ACC112 (cell line): Measurements from ENCODE around the gene BACE2.
"Not testable (repeated sequence)": the region's sequence is repeated elsewhere in the genome, so short reads cannot be mapped to it uniquely, and the experiment has no call there.

Experiments used
- H2AFZ ChIP-seq: fragments of 200-600 bp; sonication (generic); one replicate; pipeline ENCODE4 v1.6.0; 2017; ENCODE audit warnings: antibody characterized with exemption, low read length; ENCODE audit not compliant: unreplicated experiment
- H3K27ac ChIP-seq: fragments of 200-600 bp; sonication (generic); 2 replicates; pipeline ENCODE4 v1.5.1; 2014; ENCODE audit warnings: low read depth, mild to moderate bottlenecking, antibody characterized with exemption, low read length, moderate library complexity
- H3K27me3 ChIP-seq: fragments of 200-600 bp; sonication (generic); 2 replicates; pipeline ENCODE4 v1.6.1; 2014; ENCODE audit warnings: mild to moderate bottlenecking, antibody characterized with exemption, low read length, moderate library complexity, mixed read lengths; ENCODE audit not compliant: insufficient read depth
- H3K36me3 ChIP-seq: fragments of 200-600 bp; sonication (generic); 2 replicates; pipeline ENCODE4 v1.6.1; 2016; ENCODE audit warnings: mild to moderate bottlenecking, antibody characterized with exemption, low read length, moderate library complexity, mixed read lengths; ENCODE audit not compliant: insufficient read depth
- H3K4me1 ChIP-seq: fragments of 200-600 bp; sonication (generic); one replicate; pipeline ENCODE4 v1.6.1; 2016; ENCODE audit warnings: low read length, mixed read lengths; ENCODE audit not compliant: insufficient read depth, unreplicated experiment, control insufficient read depth
- H3K4me3 ChIP-seq: fragments of 200-600 bp; sonication (generic); 2 replicates; pipeline ENCODE4 v1.5.1; 2014; ENCODE audit warnings: mild to moderate bottlenecking, low read depth, low read length
- H3K79me2 ChIP-seq: fragments of 200-600 bp; sonication (generic); one replicate; pipeline ENCODE4 v1.6.0; 2016; ENCODE audit warnings: low read length; ENCODE audit not compliant: control insufficient read depth, unreplicated experiment, insufficient read depth

BACE2 gene

GRCh38 chr21:41236352-41236973 is 68.5 kb downstream of the BACE2 start:
- Histone ChIP-seq H3K79me2 (no peaks in the 10 kb centered on the region), H3K27me3 (no peaks in the 10 kb centered on the region), H2AFZ (no peak overlapping the region), H3K36me3 (no peaks in the 10 kb centered on the region), H3K4me3 (no peak overlapping the region), H3K27ac (no peak overlapping the region), H3K4me1 (no peaks in the 10 kb centered on the region)

DNA sequence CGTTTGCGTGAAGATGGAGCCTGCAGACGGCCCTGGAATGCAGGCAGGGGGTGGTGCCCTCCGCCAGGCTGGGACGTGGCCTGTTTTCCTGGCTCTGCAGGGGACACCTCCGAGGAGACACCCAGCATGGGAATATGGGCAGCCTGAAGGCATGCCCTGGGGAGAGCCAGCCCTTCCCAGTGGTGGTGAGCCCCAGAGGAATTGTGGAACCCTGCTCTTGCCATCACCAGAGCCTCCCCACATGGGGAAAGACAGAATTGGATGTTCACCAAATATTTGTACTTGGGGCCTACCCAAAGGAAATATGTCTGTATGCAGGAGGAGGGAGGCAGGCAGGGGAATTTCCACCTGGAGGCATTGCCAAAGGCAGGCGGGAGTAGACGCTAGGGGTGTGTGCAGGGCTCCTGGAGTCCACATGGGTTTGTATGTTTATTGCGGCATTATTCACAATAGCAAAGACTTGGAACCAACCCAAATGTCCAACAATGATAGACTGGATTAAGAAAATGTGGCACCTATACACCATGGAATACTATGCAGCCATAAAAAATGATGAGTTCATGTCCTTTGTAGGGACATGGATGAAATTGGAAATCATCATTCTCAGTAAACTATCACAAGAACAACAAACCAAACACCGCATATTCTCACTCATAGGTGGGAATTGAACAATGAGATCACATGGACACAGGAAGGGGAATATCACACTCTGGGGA is 70.3 kb downstream of the BACE2 start:
- H3K27me3 ChIP-seq, H3K36me3 ChIP-seq, H3K4me1 ChIP-seq, H3K4me3 ChIP-seq, H2AFZ ChIP-seq, H3K27ac ChIP-seq, H3K79me2 ChIP-seq: not testable (repeated sequence)

GRCh38 chr21:41240040-41240439 is 72.1 kb downstream of the BACE2 start:
- no peak overlapping the region for H3K4me3 ChIP-seq
- no peaks in the 10 kb centered on the region for H3K4me1 ChIP-seq
- H3K79me2 ChIP-seq: no peaks in the 10 kb centered on the region
- no peak overlapping the region for H2AFZ ChIP-seq
- H3K27me3 ChIP-seq: no peaks in the 10 kb centered on the region
- H3K36me3 ChIP-seq: no peaks in the 10 kb centered on the region
- no peak overlapping the region for H3K27ac ChIP-seq

DNA sequence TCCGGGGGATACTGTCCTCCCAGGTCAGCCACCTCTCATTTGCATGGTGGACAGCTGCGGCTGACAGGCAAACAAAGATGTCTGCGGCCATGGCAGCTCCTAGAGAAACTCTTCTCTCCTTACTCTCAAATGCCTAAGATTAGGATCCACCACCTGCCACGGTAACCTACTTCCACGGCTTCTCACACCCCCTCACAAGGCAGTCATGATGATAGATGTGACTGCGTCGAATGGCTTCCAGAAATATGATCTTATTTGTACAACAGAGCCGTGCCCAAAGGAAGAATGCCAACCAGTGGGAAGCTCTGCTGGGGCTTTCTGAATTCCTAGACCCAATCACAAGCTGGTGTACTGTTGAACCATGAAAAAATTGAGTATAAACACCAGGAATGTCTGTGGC is 73.4 kb downstream of the BACE2 start:
- Histone ChIP-seq H3K27me3 (no peaks in the 10 kb centered on the region), H3K4me1 (no peaks in the 10 kb centered on the region), H2AFZ (no peak overlapping the region), H3K27ac (no peak overlapping the region), H3K4me3 (no peak overlapping the region), H3K79me2 (no peaks in the 10 kb centered on the region), H3K36me3 (no peaks in the 10 kb centered on the region)

DNA sequence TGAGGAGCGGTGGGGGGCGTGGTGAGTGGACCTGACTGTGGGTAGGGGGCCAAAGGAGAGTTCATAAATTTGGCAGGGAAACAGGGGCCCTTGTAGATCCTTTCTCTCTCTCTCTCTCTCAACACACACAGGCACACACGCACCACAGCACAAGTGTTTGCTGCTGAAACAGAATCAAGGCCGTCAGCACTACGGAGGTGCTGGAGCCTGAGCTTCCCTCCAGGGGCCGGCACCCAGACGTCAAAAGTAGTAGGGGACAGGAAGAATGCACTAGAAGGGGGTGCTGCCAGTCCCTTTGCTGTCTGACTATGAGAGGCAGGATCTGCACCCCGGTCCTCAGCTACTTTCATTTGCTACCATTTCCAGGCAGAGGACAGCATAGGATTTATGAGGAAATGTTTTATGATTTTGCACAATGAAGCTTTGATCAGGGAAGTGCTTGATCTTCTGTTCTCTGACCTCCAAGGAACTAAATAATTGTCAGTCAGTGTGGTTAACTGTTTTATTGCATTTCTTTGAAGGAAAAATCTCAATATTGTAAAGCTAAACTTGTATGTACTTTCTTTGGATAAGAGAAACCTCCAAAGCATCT is 74.4 kb downstream of the BACE2 start:
- H3K36me3 ChIP-seq: no peaks in the 10 kb centered on the region
- no peak overlapping the region for H2AFZ ChIP-seq
- H3K4me1 ChIP-seq: no peaks in the 10 kb centered on the region
- no peaks in the 10 kb centered on the region for H3K27me3 ChIP-seq
- H3K4me3 ChIP-seq: no peak overlapping the region
- no peaks in the 10 kb centered on the region for H3K79me2 ChIP-seq
- H3K27ac ChIP-seq: no peak overlapping the region

DNA sequence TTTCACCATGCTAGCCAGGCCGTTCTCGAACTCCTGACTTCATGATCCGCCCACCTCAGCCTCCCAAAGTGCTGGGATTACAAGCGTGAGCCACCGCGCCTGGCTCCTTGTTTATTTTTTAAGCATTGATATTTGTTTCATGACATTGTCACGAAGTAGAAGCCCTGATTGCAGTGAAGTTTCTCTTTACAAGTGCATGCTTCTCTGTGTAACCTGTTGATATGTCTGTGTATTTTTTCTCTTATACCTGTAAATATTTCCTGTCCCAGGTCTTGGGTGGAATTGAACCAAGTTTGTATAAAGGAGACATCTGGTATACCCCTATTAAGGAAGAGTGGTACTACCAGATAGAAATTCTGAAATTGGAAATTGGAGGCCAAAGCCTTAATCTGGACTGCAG is 75.1 kb downstream of the BACE2 start:
- Histone ChIP-seq H3K27ac (no peak overlapping the region), H3K36me3 (no peaks in the 10 kb centered on the region), H3K4me1 (no peaks in the 10 kb centered on the region), H3K79me2 (no peaks in the 10 kb centered on the region), H3K4me3 (no peak overlapping the region), H2AFZ (no peak overlapping the region), H3K27me3 (no peaks in the 10 kb centered on the region)

- not testable (repeated sequence) for H3K4me3 ChIP-seq, H3K79me2 ChIP-seq, H3K27ac ChIP-seq, H2AFZ ChIP-seq, H3K4me1 ChIP-seq, H3K27me3 ChIP-seq, H3K36me3 ChIP-seq
These were observed 76.4 kb downstream of the BACE2 start for GRCh38 chr21:41244266-41244880.

DNA sequence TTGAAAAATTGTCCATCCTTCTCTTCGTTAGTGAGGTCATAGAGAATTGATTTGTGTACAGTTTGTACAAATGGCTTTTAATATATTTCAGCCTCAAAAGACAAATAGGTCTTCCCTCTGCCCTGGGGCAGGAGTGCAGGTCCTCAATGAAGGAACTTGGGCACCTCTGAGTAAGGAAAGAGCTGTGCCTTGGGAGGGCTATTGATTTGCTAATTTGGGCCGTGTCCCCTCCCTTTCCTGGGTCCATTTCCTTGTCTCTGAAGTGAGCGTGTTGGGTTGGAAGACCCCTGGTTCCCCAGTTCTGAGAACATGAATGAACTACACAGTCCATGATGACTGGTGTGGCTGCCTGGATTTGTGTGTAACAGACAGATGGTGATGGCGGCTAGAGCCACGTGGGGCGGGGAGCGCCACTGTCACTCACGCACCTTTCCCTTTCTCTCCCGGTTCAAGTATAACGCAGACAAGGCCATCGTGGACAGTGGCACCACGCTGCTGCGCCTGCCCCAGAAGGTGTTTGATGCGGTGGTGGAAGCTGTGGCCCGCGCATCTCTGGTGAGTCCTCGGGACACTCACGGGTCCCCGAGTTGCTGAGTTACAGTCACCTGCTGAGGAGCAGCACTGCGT is 77.7 kb downstream of the BACE2 start:
- Histone ChIP-seq H2AFZ (no peak overlapping the region), H3K36me3 (no peaks in the 10 kb centered on the region), H3K79me2 (no peaks in the 10 kb centered on the region), H3K4me3 (no peak overlapping the region), H3K27me3 (no peaks in the 10 kb centered on the region), H3K4me1 (no peaks in the 10 kb centered on the region), H3K27ac (no peak overlapping the region)

GRCh38 chr21:41246808-41247207 is 78.8 kb downstream of the BACE2 start:
- no peak overlapping the region for H3K4me3 ChIP-seq
- no peak overlapping the region for H3K27ac ChIP-seq
- no peaks in the 10 kb centered on the region for H3K79me2 ChIP-seq
- H3K4me1 ChIP-seq: no peaks in the 10 kb centered on the region
- no peak overlapping the region for H2AFZ ChIP-seq
- H3K27me3 ChIP-seq: no peaks in the 10 kb centered on the region
- no peaks in the 10 kb centered on the region for H3K36me3 ChIP-seq

GRCh38 chr21:41247561-41248545 is 79.9 kb downstream of the BACE2 start:
- H3K79me2 ChIP-seq: no peaks in the 10 kb centered on the region
- no peaks in the 10 kb centered on the region for H3K4me1 ChIP-seq
- H3K36me3 ChIP-seq: no peaks in the 10 kb centered on the region
- H3K4me3 ChIP-seq: no peak overlapping the region
- H3K27ac ChIP-seq: no peak overlapping the region
- H2AFZ ChIP-seq: no peak overlapping the region
- no peaks in the 10 kb centered on the region for H3K27me3 ChIP-seq
